Jurkat, Clone E6-1 (cell line): ENCODE measurements around the gene MTRFR.
"Not testable (repeated sequence)": the region's sequence is repeated elsewhere in the genome, so short reads cannot be mapped to it uniquely, and the experiment has no call there.

Experiments
- DNase-seq: peaks from one replicate; pipeline ENCODE4 v3.0.0-alpha.2; 2011; ENCODE audit warnings: low read depth, low spot score
- H3K4me3 ChIP-seq: 2 replicates; pipeline ENCODE4 v1.5.1; 2011; ENCODE audit warnings: mild to moderate bottlenecking, low read length, control low read depth, moderate library complexity

The MTRFR gene

GRCh38 chr12:123245678-123246077, 12.4 kb downstream of the MTRFR start:
- no peak for DNase-seq
- no peak overlapping the region for H3K4me3 ChIP-seq

- H3K4me3 ChIP-seq, DNase-seq: not testable (repeated sequence)
These were observed 14.9 kb downstream of the MTRFR start for GRCh38 chr12:123248129-123248528.

- not testable (repeated sequence) for H3K4me3 ChIP-seq, DNase-seq
These were observed 15.9 kb downstream of the MTRFR start for GRCh38 chr12:123248996-123249741.

GRCh38 chr12:123250471-123251383, 17.5 kb downstream of the MTRFR start:
- no peak overlapping the region for H3K4me3 ChIP-seq
- DNase-seq, result no peak

GRCh38 chr12:123251403-123252076, 18.3 kb downstream of the MTRFR start:
- DNase-seq, result no peak
- H3K4me3 ChIP-seq, result no peak overlapping the region

- H3K4me3 ChIP-seq, DNase-seq: not testable (repeated sequence)
These were observed 19.1 kb downstream of the MTRFR start for GRCh38 chr12:123252365-123252764.

GRCh38 chr12:123253641-123254459, 20.6 kb downstream of the MTRFR start:
- no peak for DNase-seq
- H3K4me3 ChIP-seq, result no peak overlapping the region

- no peak overlapping the region for H3K4me3 ChIP-seq
- no peak for DNase-seq
These were observed 21.7 kb downstream of the MTRFR start for GRCh38 chr12:123254853-123255446.

- DNase-seq, result no peak
- no peak overlapping the region for H3K4me3 ChIP-seq
These were observed 25.4 kb downstream of the MTRFR start for GRCh38 chr12:123258593-123258992.

- no peak for DNase-seq
- no peak overlapping the region for H3K4me3 ChIP-seq
These were observed 26.8 kb downstream of the MTRFR start for GRCh38 chr12:123260081-123260480.

GRCh38 chr12:123261196-123261595, 28.0 kb downstream of the MTRFR start:
- no peak for DNase-seq
- no peak overlapping the region for H3K4me3 ChIP-seq

- DNase-seq, result no peak
- H3K4me3 ChIP-seq, result no peak overlapping the region
These were observed 30.1 kb downstream of the MTRFR start for GRCh38 chr12:123263196-123263817.

- no peak overlapping the region for H3K4me3 ChIP-seq
- no peak for DNase-seq
These were observed 31.4 kb downstream of the MTRFR start for GRCh38 chr12:123264642-123265041.

GRCh38 chr12:123265851-123266678, 32.8 kb downstream of the MTRFR start:
- H3K4me3 ChIP-seq, result no peak overlapping the region
- no peak for DNase-seq

- no peak for DNase-seq
These were observed 33.5 kb downstream of the MTRFR start for GRCh38 chr12:123266679-123267277.

GRCh38 chr12:123267335-123267920, 34.2 kb downstream of the MTRFR start:
- no peak for DNase-seq
- no peak overlapping the region for H3K4me3 ChIP-seq

More at GRCh38 chr12:123266679-123267277, 33.5 kb downstream of the MTRFR start:
- no peak overlapping the region for H3K4me3 ChIP-seq
